CD4-positive, CD25-positive, alpha-beta regulatory T cell (primary cell): Measurements from ENCODE around the gene PIGN. TPM values are rescaled to one million over a fixed set of nuclear protein-coding genes. Genes with fewer than 3 reads are reported as not detected.

Source experiments
- ATAC-seq, 2 donors: fragments of 150-1000 bp; cut with Tn5 transposase; one replicate each; pipeline ENCODE4 v1.10.0; 2021; ENCODE audit warnings: low read depth in 2 of 2, moderate number of reproducible peaks in 2 of 2, moderate library complexity in 1 of 2
- DNase-seq, 3 donors: peaks; one replicate each; pipeline versions ENCODE4 v3.0.0 to v3.0.0-alpha.2; 2012 to 2022; ENCODE audit warnings: mixed read lengths in 1 of 3
- H3K27ac ChIP-seq: one replicate; pipeline ENCODE4 v1.7.0; 2013; ENCODE audit warnings: mild to moderate bottlenecking, low read length; ENCODE audit not compliant: insufficient read depth, poor library complexity, severe bottlenecking
- H3K27me3 ChIP-seq: one replicate; pipeline ENCODE4 v1.7.0; 2013; ENCODE audit warnings: low read length; ENCODE audit not compliant: control insufficient read depth, insufficient read depth
- H3K36me3 ChIP-seq: one replicate; pipeline ENCODE4 v1.7.0; 2013; ENCODE audit warnings: mild to moderate bottlenecking, low read length, moderate library complexity; ENCODE audit not compliant: control insufficient read depth, insufficient read depth
- H3K4me1 ChIP-seq: 2 replicates; pipeline ENCODE4 v1.7.0; 2013; ENCODE audit warnings: mild to moderate bottlenecking, low read length; ENCODE audit not compliant: insufficient read depth, control insufficient read depth, poor library complexity, severe bottlenecking
- H3K4me3 ChIP-seq: one replicate; pipeline ENCODE4 v1.7.0; 2013; ENCODE audit warnings: low read depth, mild to moderate bottlenecking, low read length, moderate library complexity
- H3K9me3 ChIP-seq, 2 experiments: 1 replicate in 1 of 2; 2 replicates in 1 of 2; pipeline ENCODE4 v1.7.0; 2013; ENCODE audit warnings: low read length in 2 of 2, mild to moderate bottlenecking in 1 of 2, moderate library complexity in 1 of 2; ENCODE audit not compliant: control insufficient read depth in 2 of 2
- H3K27ac Mint-ChIP-seq, 3 donors: one replicate each; pipeline ENCODE4 v1.8.0; 2020 to 2022; ENCODE audit warnings: mild to moderate bottlenecking in 3 of 3, mixed read lengths in 3 of 3, moderate library complexity in 2 of 3
- H3K27me3 Mint-ChIP-seq: one replicate; pipeline ENCODE4 v1.8.0; 2022; ENCODE audit warnings: mild to moderate bottlenecking, mixed read lengths
- H3K36me3 Mint-ChIP-seq: one replicate; pipeline ENCODE4 v1.8.0; 2020; ENCODE audit warnings: mixed read lengths
- H3K4me1 Mint-ChIP-seq, 4 donors: one replicate each; pipeline ENCODE4 v1.8.0; 2020 to 2022; ENCODE audit warnings: mixed read lengths in 4 of 4, mild to moderate bottlenecking in 1 of 4
- H3K4me3 Mint-ChIP-seq, 4 donors: one replicate each; pipeline ENCODE4 v1.8.0; 2020 to 2022; ENCODE audit warnings: mild to moderate bottlenecking in 4 of 4, mixed read lengths in 4 of 4, moderate library complexity in 3 of 4
- H3K9me3 Mint-ChIP-seq, 7 donors: one replicate each; pipeline ENCODE4 v1.8.0; 2020 to 2022; ENCODE audit warnings: mixed read lengths in 7 of 7, mild to moderate bottlenecking in 3 of 7, moderate library complexity in 2 of 7
- polyA plus RNA-seq, 4 donors: library from polyadenylated mRNA; unstranded; fragments of 300-500 nt; fragmentation: Illumina TruSeq; gene quantifications; one replicate each; pipeline ENCODE4 v1.2.3, GENCODE V29; 2021
- total RNA-seq: library from RNA; stranded (reverse); gene quantifications from one replicate; pipeline ENCODE4 v1.2.3, GENCODE V29; 2022

Gene PIGN
- total and polyA plus RNA-seq, 5 donors from 2014 or later: 11.1 to 14.6 (median 12.0) TPM

DNA sequence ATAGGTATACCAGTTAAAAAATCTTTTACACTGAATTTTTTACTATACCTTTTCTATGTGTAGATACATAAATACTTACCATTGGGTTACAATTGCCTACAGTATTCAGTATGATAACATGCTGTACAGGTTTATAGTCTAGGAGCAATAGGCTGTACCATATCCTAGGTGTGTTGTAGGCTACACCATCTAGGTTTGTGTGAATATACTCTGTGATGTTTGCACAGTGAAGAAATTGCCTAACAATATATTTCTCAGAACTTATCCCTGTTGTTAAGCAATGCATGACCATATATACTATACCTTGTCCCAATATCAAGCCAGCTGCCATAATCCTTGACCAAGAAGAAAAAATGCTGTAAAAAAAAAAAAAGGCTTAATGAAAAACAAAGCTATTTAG is 114.5 kb downstream of the PIGN start:
- H3K4me3 Mint-ChIP-seq: no peak overlapping the region
- H3K4me1 Mint-ChIP-seq: peaks cover 0 to 7% (median 0%) of the 10 kb centered on the region in 4 donors
- Histone ChIP-seq H3K36me3 (no peaks in the 10 kb centered on the region), H3K4me1 (no peaks in the 10 kb centered on the region), H3K27me3 (no peaks in the 10 kb centered on the region), H3K27ac (no peak overlapping the region), H3K4me3 (no peak overlapping the region), H3K9me3 (no peaks in the 10 kb centered on the region)
- H3K9me3 Mint-ChIP-seq: peaks cover 0 to 2% (median 0%) of the 10 kb centered on the region in 7 donors
- DNase-seq (no peak), ATAC-seq (no peak)
- H3K27me3 Mint-ChIP-seq: no peaks in the 10 kb centered on the region
- H3K27ac Mint-ChIP-seq: no peak overlapping the region
- peaks cover 34% of the 10 kb centered on the region for H3K36me3 Mint-ChIP-seq

DNA sequence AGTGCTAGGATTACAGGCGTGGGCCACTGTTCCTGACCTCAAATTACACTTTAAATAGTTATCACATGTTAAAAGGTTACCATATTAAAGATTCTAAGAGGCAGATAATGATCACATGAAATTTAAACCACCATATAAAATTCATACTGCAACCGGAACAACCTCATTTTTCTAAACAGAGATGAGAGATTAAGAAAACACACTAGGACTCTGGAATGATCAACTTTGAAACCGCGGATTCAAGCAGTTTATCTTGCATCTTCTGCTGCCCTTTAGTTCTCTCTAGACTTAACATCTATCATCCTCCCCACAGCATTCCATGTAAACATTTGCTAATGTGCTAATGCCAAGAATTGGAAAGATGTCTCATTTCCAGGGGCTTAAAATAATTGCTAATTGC is 115.8 kb downstream of the PIGN start:
- no peaks in the 10 kb centered on the region for H3K27me3 ChIP-seq
- no peaks in the 10 kb centered on the region for H3K27me3 Mint-ChIP-seq
- H3K4me3 ChIP-seq: no peak overlapping the region
- H3K36me3 Mint-ChIP-seq: peaks cover 44% of the 10 kb centered on the region
- H3K27ac ChIP-seq: no peak overlapping the region
- H3K27ac Mint-ChIP-seq: no peak overlapping the region
- no peak overlapping the region for H3K4me3 Mint-ChIP-seq
- H3K9me3 Mint-ChIP-seq: peaks cover 0 to 4% (median 0%) of the 10 kb centered on the region in 7 donors
- DNase-seq (no peak), ATAC-seq (no peak)
- peaks cover 0 to 7% (median 0%) of the 10 kb centered on the region in 4 donors for H3K4me1 Mint-ChIP-seq
- no peaks in the 10 kb centered on the region for H3K36me3 ChIP-seq
- no peaks in the 10 kb centered on the region for H3K4me1 ChIP-seq
- H3K9me3 ChIP-seq: no peaks in the 10 kb centered on the region

DNA sequence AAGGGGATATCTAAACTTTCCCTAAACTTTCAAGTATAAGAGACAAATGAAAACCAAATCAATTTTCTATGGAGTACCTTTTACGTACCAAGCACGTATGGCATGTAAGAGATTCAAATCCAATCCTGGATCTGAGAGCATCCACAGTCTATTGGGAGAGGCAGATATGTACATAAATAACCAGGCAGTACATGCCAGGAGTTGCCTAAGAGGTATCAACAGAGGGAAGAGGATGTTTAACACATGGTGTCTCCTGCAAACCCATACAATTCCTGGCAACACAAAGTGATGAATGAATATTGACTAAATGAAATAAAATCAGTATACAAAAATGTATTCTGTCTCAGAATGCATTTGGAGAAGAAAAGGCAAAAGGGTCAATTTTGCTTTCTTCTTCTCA is 116.6 kb downstream of the PIGN start:
- Mint-ChIP-seq H3K9me3 (peaks cover 0 to 4% (median 0%) of the 10 kb centered on the region in 7 donors), H3K36me3 (peaks cover 43% of the 10 kb centered on the region), H3K27ac (no peak overlapping the region), H3K4me3 (no peak overlapping the region), H3K27me3 (no peaks in the 10 kb centered on the region), H3K4me1 (peaks cover 0 to 5% (median 0%) of the 10 kb centered on the region in 4 donors)
- H3K4me3 ChIP-seq: no peak overlapping the region
- no peaks in the 10 kb centered on the region for H3K4me1 ChIP-seq
- no peaks in the 10 kb centered on the region for H3K9me3 ChIP-seq
- H3K27ac ChIP-seq: no peak overlapping the region
- H3K27me3 ChIP-seq: no peaks in the 10 kb centered on the region
- ATAC-seq: no peak
- no peak for DNase-seq
- H3K36me3 ChIP-seq: no peaks in the 10 kb centered on the region

DNA sequence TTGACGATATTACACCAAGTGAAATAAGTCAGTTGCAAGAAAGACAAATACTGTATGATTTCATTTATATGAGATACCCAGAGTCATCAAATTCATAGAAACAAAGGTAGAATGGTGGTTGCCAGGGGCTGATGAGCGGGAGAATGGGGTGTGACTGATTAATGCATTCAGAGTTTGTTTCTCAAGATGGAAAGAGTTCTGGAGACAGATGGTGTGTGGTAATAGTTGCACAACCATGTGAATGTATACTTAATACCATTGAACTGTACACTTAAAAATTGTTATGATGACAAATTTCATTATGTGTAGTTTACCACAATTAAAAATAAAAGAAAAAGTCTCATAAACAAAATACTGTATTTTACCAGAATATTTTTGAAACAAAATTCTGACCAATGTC is 117.3 kb downstream of the PIGN start:
- H3K9me3 Mint-ChIP-seq: peaks cover 0 to 6% (median 0%) of the 10 kb centered on the region in 7 donors
- Histone ChIP-seq H3K9me3 (no peaks in the 10 kb centered on the region), H3K36me3 (no peaks in the 10 kb centered on the region), H3K27me3 (no peaks in the 10 kb centered on the region), H3K4me3 (no peak overlapping the region), H3K4me1 (no peaks in the 10 kb centered on the region), H3K27ac (no peak overlapping the region)
- no peak overlapping the region for H3K4me3 Mint-ChIP-seq
- H3K36me3 Mint-ChIP-seq: peaks cover 44% of the 10 kb centered on the region
- no peaks in the 10 kb centered on the region for H3K27me3 Mint-ChIP-seq
- DNase-seq (no peak), ATAC-seq (no peak)
- H3K27ac Mint-ChIP-seq: no peak overlapping the region
- H3K4me1 Mint-ChIP-seq: no peaks in the 10 kb centered on the region

DNA sequence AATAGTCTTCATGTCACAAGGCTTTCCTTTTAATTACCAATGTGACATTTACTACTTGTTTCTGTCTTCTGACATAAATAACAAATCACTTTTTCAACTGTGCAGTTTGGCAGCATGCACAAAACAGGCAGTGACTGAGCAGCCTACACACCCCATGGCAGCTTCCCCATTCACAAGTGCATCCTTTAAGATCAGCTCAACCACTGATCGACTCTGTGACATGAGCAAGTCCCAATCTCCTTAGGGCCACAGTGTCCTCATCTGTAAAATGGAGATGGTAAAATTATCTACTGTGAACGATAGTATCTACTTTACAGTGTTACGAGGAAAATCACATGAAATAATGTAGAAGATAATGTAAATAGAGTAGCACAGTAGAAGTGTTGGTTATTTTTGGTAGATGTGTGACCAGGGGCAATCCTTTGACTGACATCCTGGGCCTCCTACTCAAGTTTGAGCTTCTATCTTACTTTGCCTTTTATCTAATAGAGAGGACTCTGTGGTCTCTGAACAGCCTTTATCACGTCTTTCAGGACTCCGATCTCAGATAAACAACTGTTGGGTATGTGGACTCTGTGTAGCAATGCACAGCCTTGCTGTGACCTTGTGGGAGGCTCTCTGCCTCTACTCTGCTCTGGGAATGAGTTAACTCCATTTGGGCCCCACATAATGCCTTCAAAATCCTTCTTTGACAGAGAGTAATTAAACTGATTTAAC is 120.6 kb downstream of the PIGN start:
- H3K9me3 Mint-ChIP-seq: peaks cover 0 to 6% (median 0%) of the 10 kb centered on the region in 7 donors
- no peak overlapping the region for H3K4me3 ChIP-seq
- H3K4me3 Mint-ChIP-seq: no peak overlapping the region
- no peak overlapping the region for H3K27ac Mint-ChIP-seq
- H3K4me1 Mint-ChIP-seq: peaks cover 0 to 4% (median 0%) of the 10 kb centered on the region in 4 donors
- H3K27me3 Mint-ChIP-seq: no peaks in the 10 kb centered on the region
- H3K36me3 ChIP-seq: peaks cover 2% of the 10 kb centered on the region
- no peaks in the 10 kb centered on the region for H3K9me3 ChIP-seq
- H3K4me1 ChIP-seq: no peaks in the 10 kb centered on the region
- no peak overlapping the region for H3K27ac ChIP-seq
- DNase-seq: no peak
- no peaks in the 10 kb centered on the region for H3K27me3 ChIP-seq
- ATAC-seq: no peak
- H3K36me3 Mint-ChIP-seq: peaks cover 49% of the 10 kb centered on the region

DNA sequence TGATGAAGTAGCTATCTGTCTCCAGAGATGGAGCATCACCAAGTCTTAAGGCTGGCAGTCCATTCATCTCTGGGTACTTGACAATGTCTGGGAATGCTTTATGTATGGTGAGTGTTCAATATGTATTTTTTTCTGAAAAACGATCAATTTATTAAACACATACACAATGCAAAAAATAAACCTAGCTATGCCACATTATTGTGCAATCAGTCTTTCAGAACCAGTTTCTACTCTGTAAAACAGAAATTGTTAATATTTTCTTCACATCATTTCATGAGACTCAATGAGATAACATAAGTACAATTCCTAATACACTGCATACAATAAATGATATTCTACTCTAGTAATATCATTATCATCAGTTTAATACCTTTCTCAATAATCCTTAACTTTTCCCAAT is 122.5 kb downstream of the PIGN start:
- Histone ChIP-seq H3K4me3 (no peak overlapping the region), H3K4me1 (no peaks in the 10 kb centered on the region), H3K9me3 (no peaks in the 10 kb centered on the region), H3K27ac (no peak overlapping the region), H3K27me3 (no peaks in the 10 kb centered on the region), H3K36me3 (peaks cover 2% of the 10 kb centered on the region)
- H3K9me3 Mint-ChIP-seq: peaks cover 0 to 7% (median 1%) of the 10 kb centered on the region in 7 donors
- no peak for ATAC-seq
- no peak overlapping the region for H3K27ac Mint-ChIP-seq
- no peak for DNase-seq
- no peak overlapping the region for H3K4me3 Mint-ChIP-seq
- H3K4me1 Mint-ChIP-seq: peaks cover 0 to 4% (median 0%) of the 10 kb centered on the region in 4 donors
- no peaks in the 10 kb centered on the region for H3K27me3 Mint-ChIP-seq
- H3K36me3 Mint-ChIP-seq: peaks cover 51% of the 10 kb centered on the region

DNA sequence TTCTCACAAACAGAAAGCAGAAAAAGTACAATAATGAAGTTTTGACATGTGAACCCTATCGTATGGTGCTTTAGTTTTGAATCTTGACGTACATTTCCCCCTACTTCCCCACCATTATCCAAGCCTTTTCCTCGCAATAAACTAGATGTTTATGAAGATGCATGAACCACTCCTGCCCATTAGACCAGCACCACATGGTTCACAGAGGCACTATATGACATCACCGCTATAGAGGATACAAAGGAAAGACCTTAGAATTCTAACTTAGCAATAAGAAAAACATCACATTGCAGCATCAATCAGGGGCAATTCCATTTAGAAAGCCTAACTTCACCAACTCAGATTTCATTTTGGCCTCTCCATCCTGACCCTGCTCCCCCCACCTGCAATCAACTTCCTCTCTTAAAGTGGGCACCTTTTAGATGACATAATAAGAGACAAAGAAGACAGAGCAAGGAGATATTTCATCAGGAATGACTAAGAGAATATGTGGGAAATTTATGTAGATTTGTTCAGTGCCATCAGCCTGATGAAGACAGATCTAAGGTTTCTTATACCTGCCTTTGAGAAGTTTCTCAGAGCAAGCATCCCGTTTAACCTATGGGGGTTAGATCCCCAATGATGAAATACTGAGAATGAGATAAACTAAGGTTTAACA is 124.9 kb downstream of the PIGN start:
- H3K4me1 Mint-ChIP-seq: peaks cover 0 to 4% (median 0%) of the 10 kb centered on the region in 4 donors
- Histone ChIP-seq H3K36me3 (peaks cover 2% of the 10 kb centered on the region), H3K4me1 (no peaks in the 10 kb centered on the region), H3K27me3 (no peaks in the 10 kb centered on the region), H3K27ac (no peak overlapping the region), H3K4me3 (no peak overlapping the region), H3K9me3 (no peaks in the 10 kb centered on the region)
- peaks cover 41% of the 10 kb centered on the region for H3K36me3 Mint-ChIP-seq
- DNase-seq: no peak
- peaks cover 0 to 10% (median 1%) of the 10 kb centered on the region in 7 donors for H3K9me3 Mint-ChIP-seq
- no peak overlapping the region for H3K27ac Mint-ChIP-seq
- H3K4me3 Mint-ChIP-seq: no peak overlapping the region
- H3K27me3 Mint-ChIP-seq: no peaks in the 10 kb centered on the region
- ATAC-seq: no peak
